Measurements from ENCODE around the gene THAP2. TPM values are rescaled to one million over a fixed set of nuclear protein-coding genes. Genes with fewer than 3 reads are reported as not detected.

THAP2 gene
- total RNA-seq, 4 donors from 2014 or later = 2.6 to 3.2 (median 3.0) TPM

DNA sequence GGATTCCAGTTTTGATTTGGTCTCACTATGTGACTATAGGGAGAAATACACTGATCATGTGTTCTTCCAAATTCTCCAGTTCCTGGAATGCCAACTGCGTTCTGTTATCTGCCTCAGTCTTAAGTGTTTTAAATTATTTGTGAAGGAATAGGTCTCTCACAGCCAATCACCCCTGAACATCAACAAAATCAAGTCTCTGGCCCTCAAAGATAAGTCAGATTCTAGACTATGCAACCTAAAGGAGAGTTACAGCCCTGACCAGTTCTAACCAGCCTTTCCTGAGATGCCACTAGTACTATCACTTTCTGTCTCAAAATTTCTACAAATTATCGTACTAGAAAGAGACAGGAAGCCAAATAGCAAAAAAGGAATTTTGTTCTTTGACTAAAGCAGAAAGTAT, 22.7 kb upstream of the THAP2 start:
- TF ChIP-seq, protein P1, sequence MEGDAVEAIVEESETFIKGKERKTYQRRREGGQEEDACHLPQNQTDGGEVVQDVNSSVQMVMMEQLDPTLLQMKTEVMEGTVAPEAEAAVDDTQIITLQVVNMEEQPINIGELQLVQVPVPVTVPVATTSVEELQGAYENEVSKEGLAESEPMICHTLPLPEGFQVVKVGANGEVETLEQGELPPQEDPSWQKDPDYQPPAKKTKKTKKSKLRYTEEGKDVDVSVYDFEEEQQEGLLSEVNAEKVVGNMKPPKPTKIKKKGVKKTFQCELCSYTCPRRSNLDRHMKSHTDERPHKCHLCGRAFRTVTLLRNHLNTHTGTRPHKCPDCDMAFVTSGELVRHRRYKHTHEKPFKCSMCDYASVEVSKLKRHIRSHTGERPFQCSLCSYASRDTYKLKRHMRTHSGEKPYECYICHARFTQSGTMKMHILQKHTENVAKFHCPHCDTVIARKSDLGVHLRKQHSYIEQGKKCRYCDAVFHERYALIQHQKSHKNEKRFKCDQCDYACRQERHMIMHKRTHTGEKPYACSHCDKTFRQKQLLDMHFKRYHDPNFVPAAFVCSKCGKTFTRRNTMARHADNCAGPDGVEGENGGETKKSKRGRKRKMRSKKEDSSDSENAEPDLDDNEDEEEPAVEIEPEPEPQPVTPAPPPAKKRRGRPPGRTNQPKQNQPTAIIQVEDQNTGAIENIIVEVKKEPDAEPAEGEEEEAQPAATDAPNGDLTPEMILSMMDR (IDR thresholded peaks at IDR 0.05) = no peak
- TF ChIP-seq POLR2A (IDR thresholded peaks at IDR 0.05) = no peak
- WGBS, 2 donors = 83 to 86% methylated on average over 2 of the region's 2 CpGs

DNA sequence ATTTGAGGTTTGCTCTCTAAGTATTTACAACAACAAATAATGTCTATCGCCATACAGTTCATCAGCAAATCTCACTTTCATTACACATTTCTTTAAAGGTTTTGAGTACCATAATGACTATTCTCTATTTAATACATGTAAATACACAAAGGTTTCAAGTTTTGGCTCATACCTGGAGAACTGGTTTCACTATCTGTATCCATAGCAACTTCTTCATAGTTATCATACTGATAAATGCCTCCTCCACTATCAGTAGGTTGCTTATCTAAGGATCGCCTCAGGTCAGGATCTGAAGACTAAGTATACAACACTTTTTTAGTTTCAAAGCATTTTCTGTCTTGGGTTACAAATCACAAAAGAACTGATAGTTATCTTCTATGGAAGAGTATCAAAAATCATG, 21.8 kb upstream of the THAP2 start:
- no peak for TF ChIP-seq POLR2A (IDR thresholded peaks at IDR 0.05)
- TF ChIP-seq, protein P1 (IDR thresholded peaks at IDR 0.05) = no peak
- no peak for DNase-seq (ENCODE audit: low spot score in 2 of 2)
- 70 to 73% methylated on average over 2 of the region's 2 CpGs for WGBS, 2 donors
- intact Hi-C loops (cut with DNase I; ENCODE audit: low total_unique reads) = no loop called here
- no peak overlapping the region for H3K4me3 ChIP-seq (ENCODE audit: low read depth, poor library complexity, severe bottlenecking)

More for the DNA sequence above, 22.7 kb upstream of the THAP2 start:
- intact Hi-C loops (cut with DNase I; ENCODE audit: low total_unique reads) = no loop called here
- DNase-seq (ENCODE audit: low spot score in 2 of 2) = no peak
- no peak overlapping the region for H3K4me3 ChIP-seq (ENCODE audit: low read depth, poor library complexity, severe bottlenecking)

DNA sequence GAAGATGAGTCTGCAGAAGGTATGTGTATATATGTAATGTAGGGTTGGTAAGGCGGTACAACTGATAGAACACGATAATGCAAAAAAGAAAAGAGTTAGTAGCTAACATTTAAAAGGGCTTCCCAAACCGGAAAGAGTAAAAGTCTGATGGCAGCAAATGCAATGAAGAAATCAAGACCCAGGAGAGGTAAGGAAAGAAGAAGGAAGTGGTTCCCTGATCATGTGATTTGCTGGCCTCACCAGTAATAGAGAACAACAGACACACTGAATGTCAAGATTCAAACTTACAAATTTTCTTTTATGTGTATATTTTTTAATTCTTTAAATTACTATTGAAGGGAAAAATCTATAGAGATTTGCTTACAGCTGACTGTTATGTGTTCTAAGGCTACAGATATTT, 18.8 kb upstream of the THAP2 start:
- WGBS, 2 donors = 74 to 89% methylated on average over 3 of the region's 3 CpGs
- TF ChIP-seq, protein P1 (IDR thresholded peaks at IDR 0.05) = no peak
- no peak for TF ChIP-seq POLR2A (IDR thresholded peaks at IDR 0.05)
- no peak overlapping the region for H3K4me3 ChIP-seq (ENCODE audit: low read depth, poor library complexity, severe bottlenecking)
- no peak for DNase-seq (ENCODE audit: low spot score in 2 of 2)
- intact Hi-C loops (cut with DNase I; ENCODE audit: low total_unique reads) = no loop called here

DNA sequence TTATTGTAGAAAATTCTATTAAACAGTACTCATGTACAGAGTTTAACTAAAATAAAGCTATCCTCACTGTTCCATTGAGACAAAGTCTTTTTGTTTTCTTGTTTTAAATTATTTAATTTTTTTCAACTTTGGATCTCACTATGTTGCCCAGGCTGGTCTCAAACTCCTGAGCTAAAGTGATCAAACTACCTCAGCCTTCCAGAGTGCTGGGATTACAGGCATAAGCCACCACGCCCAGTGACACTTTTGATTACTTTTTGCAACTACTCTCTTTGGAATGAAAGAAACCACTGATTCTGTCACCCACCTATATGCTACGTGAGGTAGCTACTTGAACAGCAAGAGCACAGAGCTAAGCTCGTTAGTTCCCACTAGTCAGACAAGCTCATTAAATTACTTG, 17.6 kb upstream of the THAP2 start:
- intact Hi-C loops (cut with DNase I; ENCODE audit: low total_unique reads) = no loop called here
- TF ChIP-seq, protein P1 (IDR thresholded peaks at IDR 0.05) = no peak
- TF ChIP-seq POLR2A (IDR thresholded peaks at IDR 0.05) = no peak
- 96 to 97% methylated on average over 3 of the region's 3 CpGs for WGBS, 2 donors
- H3K4me3 ChIP-seq (ENCODE audit: low read depth, poor library complexity, severe bottlenecking) = no peak overlapping the region
- DNase-seq (ENCODE audit: low spot score in 2 of 2) = no peak

DNA sequence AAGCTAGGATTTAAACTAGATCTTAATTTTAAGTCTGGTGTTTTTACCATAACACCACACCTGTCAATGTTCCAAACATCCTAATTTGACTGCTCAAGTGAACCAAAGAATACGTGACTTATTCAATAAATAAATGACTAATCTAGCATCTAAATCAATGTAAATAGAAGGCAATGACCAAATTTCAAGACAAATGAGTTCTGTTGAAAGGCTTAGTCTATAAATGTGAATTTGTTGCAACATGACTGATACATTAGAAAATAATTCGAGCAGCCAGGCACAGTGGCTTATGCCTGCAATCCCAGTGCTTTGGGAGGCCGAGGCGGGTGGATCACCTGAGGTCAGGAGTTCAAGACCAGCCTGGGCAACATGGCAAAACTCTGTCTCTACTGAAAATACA, 15.6 kb upstream of the THAP2 start:
- intact Hi-C loops (cut with DNase I; ENCODE audit: low total_unique reads) = no loop called here
- H3K4me3 ChIP-seq (ENCODE audit: low read depth, poor library complexity, severe bottlenecking) = no peak overlapping the region
- 87 to 88% methylated on average over 4 of the region's 4 CpGs for WGBS, 2 donors
- no peak for TF ChIP-seq POLR2A (IDR thresholded peaks at IDR 0.05)
- TF ChIP-seq, protein P1 (IDR thresholded peaks at IDR 0.05) = no peak
- no peak for DNase-seq (ENCODE audit: low spot score in 2 of 2)

DNA sequence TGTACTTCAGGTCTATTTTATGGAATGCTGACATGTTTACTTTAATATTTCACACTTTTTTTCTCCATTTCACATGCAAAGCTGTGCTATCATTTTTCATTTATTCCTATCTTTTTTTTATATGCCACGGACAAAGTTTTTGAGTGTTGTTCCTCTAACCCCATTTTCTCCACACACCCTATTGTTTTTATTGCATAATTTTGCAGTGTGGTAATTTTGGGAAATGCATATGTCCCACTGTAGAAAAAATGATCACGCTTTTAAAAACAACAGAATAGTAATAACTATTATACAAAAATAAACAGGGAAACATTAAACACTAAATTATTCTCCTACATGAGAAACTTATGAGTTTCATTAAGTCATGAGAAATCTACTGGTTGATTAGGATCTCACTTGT, 14.7 kb upstream of the THAP2 start:
- intact Hi-C loops (cut with DNase I; ENCODE audit: low total_unique reads) = no loop called here
- no peak for DNase-seq (ENCODE audit: low spot score in 2 of 2)
- H3K4me3 ChIP-seq (ENCODE audit: low read depth, poor library complexity, severe bottlenecking) = no peak overlapping the region
- WGBS, 2 donors = 94 to 95% methylated on average over 2 of the region's 2 CpGs
- TF ChIP-seq, protein P1 (IDR thresholded peaks at IDR 0.05) = no peak
- no peak for TF ChIP-seq POLR2A (IDR thresholded peaks at IDR 0.05)

Data from lower leg skin (tissue), 4 donors.